Esophagus (tissue), 2 donors: ENCODE results near the gene QRFP. TPM values are rescaled to one million over a fixed set of nuclear protein-coding genes. Genes with fewer than 3 reads are reported as not detected.
"Not testable (repeated sequence)": the region's sequence is repeated elsewhere in the genome, so short reads cannot be mapped to it uniquely, and the experiment has no call there.

Source experiments
- H3K27ac ChIP-seq, 2 donors: one replicate each; pipeline ENCODE4 v1.5.1; 2013; ENCODE audit warnings: low read depth in 2 of 2, mild to moderate bottlenecking in 2 of 2, inconsistent platforms in 1 of 2, low read length in 1 of 2, moderate library complexity in 1 of 2
- H3K27me3 ChIP-seq, 2 donors: one replicate each; pipeline ENCODE4 v1.6.1; 2013; ENCODE audit warnings: low read length in 2 of 2, control low read depth in 1 of 2, mild to moderate bottlenecking in 1 of 2; ENCODE audit not compliant: insufficient read depth in 2 of 2, control insufficient read depth in 1 of 2
- H3K36me3 ChIP-seq, 2 donors: one replicate each; pipeline ENCODE4 v1.6.1; 2013; ENCODE audit warnings: low read length in 1 of 2; ENCODE audit not compliant: control insufficient read depth in 2 of 2, insufficient read depth in 2 of 2
- H3K4me1 ChIP-seq, 2 donors: one replicate each; pipeline ENCODE4 v1.6.1; 2013; ENCODE audit warnings: low read length in 1 of 2; ENCODE audit not compliant: control insufficient read depth in 2 of 2, insufficient read depth in 2 of 2
- H3K4me3 ChIP-seq, 2 donors: one replicate each; pipeline ENCODE4 v1.5.1; 2013; ENCODE audit warnings: low read length in 2 of 2, mild to moderate bottlenecking in 2 of 2, low read depth in 1 of 2, moderate library complexity in 1 of 2
- H3K9me3 ChIP-seq, 2 donors: one replicate each; pipeline ENCODE4 v1.6.1; 2013; ENCODE audit warnings: mild to moderate bottlenecking in 2 of 2, low read depth in 1 of 2, low read length in 1 of 2, moderate library complexity in 1 of 2; ENCODE audit not compliant: control insufficient read depth in 2 of 2, insufficient read depth in 1 of 2
- WGBS, 2 donors: extraction: QIAGEN DNeasy Blood & Tissue Kit; methylation state at CpG; one replicate each; pipeline ENCODE4 v1.1.7; 2013; 5-methylcytosine and 5-hydroxymethylcytosine counted together
- polyA plus RNA-seq, 2 donors: library from polyadenylated mRNA; stranded (reverse); fragments of 200-250 nt; gene quantifications; one replicate each; pipeline ENCODE4 v1.2.3, GENCODE V29; 2013
- donor health status: healthy with polysubstance abuse.
- donor health status: Bipolar disorder and iron deficiency.

Gene QRFP
- polyA plus RNA-seq, 2 donors = 0.08 to 0.16 TPM

- Histone ChIP-seq H3K4me1 (peaks cover 0 to 2% of the 10 kb centered on the region in 2 donors), H3K27ac (no peak overlapping the region), H3K36me3 (no peaks in the 10 kb centered on the region), H3K4me3 (no peak overlapping the region), H3K27me3 (no peaks in the 10 kb centered on the region), H3K9me3 (no peaks in the 10 kb centered on the region)
- 86 to 89% methylated on average over 26 of the region's 26 CpGs for WGBS, 2 donors
These were observed 14.8 kb upstream of the QRFP start for GRCh38 chr9:130911254-130912049.

GRCh38 chr9:130910670-130911069, 14.1 kb upstream of the QRFP start:
- 50 to 60% methylated on average over 1 of the region's 1 CpG for WGBS, 2 donors
- not testable (repeated sequence) for H3K36me3 ChIP-seq, H3K9me3 ChIP-seq, H3K4me3 ChIP-seq, H3K27ac ChIP-seq, H3K27me3 ChIP-seq, H3K4me1 ChIP-seq

- H3K4me3 ChIP-seq, H3K4me1 ChIP-seq, H3K9me3 ChIP-seq, H3K27ac ChIP-seq, H3K36me3 ChIP-seq, H3K27me3 ChIP-seq: not testable (repeated sequence)
- WGBS, 2 donors = 88 to 91% methylated on average over 17 to 27 of the region's 27 CpGs
These were observed 13.4 kb upstream of the QRFP start for GRCh38 chr9:130910041-130910440.

DNA sequence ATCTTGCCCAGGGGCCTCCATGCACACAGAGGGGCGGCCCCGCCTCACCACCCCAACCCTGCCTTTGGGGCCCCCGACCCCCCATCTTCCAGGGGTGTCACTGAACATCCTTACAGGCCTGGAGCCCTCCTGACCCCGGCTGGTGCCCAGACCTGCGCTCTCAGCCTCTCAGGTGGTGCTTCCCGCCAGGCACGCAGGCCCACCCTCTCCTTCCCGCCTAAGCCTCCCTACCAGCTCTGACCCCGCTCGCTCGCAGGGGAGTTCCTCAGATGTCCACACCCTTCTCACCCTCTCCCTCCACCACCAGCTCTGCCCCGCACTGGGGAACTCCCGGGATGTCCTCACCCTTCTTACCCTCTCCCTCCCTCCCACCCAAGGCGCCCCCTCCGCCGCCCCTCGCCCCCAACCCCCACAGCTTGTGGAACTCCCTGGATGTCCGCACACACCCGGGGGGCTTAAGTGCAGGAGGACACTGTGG, 12.3 kb upstream of the QRFP start:
- no peaks in the 10 kb centered on the region for H3K36me3 ChIP-seq
- H3K4me1 ChIP-seq = peaks cover 0 to 2% of the 10 kb centered on the region in 2 donors
- H3K9me3 ChIP-seq = no peaks in the 10 kb centered on the region
- H3K4me3 ChIP-seq = no peak overlapping the region
- no peaks in the 10 kb centered on the region for H3K27me3 ChIP-seq
- 78 to 84% methylated on average over 17 to 19 of the region's 19 CpGs for WGBS, 2 donors
- no peak overlapping the region for H3K27ac ChIP-seq

- H3K27me3 ChIP-seq = no peaks in the 10 kb centered on the region
- H3K9me3 ChIP-seq = no peaks in the 10 kb centered on the region
- 61 to 64% methylated on average over 21 to 22 of the region's 22 CpGs for WGBS, 2 donors
- H3K36me3 ChIP-seq = no peaks in the 10 kb centered on the region
- H3K27ac ChIP-seq = no peak overlapping the region
- H3K4me3 ChIP-seq = no peak overlapping the region
- peaks cover 0 to 2% of the 10 kb centered on the region in 2 donors for H3K4me1 ChIP-seq
These were observed 11.7 kb upstream of the QRFP start for GRCh38 chr9:130908146-130908877.

- H3K4me1 ChIP-seq = peaks cover 0 to 2% of the 10 kb centered on the region in 2 donors
- no peaks in the 10 kb centered on the region for H3K36me3 ChIP-seq
- no peaks in the 10 kb centered on the region for H3K27me3 ChIP-seq
- whole genome bisulfite sequencing, 2 donors = 77 to 78% methylated on average over 20 to 21 of the region's 21 CpGs
- no peak overlapping the region for H3K27ac ChIP-seq
- H3K9me3 ChIP-seq = no peaks in the 10 kb centered on the region
- no peak overlapping the region for H3K4me3 ChIP-seq
These were observed 10.3 kb upstream of the QRFP start for GRCh38 chr9:130906735-130907416.

DNA sequence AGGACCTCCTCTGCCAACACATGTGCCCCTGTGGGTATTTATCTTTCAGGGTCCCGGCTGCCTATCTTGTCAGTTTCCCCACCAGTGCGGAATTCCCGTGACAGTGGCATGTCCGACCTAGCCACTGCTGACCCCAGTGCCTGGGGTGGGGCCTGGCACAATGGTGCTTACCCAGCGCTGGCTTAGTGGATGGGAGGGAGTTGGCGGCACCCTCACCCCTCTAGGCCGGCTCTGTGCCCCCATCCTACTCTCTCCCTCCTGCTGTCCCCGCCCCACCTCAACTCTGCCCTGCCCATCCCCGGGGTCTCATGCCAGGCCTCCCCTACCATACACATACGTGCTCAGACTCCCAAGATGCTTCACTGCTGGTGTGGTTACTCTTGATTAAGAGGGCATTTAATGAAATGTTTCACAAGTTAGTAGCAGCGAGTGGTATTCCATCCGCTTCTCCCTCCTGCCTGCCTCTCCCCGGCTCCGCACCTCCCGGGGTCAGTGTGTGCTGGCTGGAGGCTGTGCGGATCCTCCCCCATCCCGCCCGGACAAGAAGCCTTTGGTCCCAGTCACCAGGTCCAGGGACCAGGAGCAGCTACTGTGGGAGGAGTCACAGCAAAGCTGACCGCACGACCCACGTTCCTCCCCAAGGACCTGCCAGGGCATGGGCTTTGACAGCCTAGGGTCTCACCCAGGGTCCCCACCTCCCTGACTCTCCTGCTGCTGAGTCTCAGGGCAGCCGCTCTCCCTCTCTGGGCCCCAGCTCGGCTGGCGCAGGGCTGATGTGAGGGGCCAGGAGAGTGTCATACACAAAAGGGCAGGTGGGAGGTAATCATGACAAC, 9.5 kb upstream of the QRFP start:
- no peaks in the 10 kb centered on the region for H3K9me3 ChIP-seq
- no peaks in the 10 kb centered on the region for H3K4me1 ChIP-seq
- H3K27me3 ChIP-seq = no peaks in the 10 kb centered on the region
- H3K27ac ChIP-seq = no peak overlapping the region
- no peaks in the 10 kb centered on the region for H3K36me3 ChIP-seq
- 78 to 80% methylated on average over 24 of the region's 24 CpGs for WGBS, 2 donors
- no peak overlapping the region for H3K4me3 ChIP-seq

DNA sequence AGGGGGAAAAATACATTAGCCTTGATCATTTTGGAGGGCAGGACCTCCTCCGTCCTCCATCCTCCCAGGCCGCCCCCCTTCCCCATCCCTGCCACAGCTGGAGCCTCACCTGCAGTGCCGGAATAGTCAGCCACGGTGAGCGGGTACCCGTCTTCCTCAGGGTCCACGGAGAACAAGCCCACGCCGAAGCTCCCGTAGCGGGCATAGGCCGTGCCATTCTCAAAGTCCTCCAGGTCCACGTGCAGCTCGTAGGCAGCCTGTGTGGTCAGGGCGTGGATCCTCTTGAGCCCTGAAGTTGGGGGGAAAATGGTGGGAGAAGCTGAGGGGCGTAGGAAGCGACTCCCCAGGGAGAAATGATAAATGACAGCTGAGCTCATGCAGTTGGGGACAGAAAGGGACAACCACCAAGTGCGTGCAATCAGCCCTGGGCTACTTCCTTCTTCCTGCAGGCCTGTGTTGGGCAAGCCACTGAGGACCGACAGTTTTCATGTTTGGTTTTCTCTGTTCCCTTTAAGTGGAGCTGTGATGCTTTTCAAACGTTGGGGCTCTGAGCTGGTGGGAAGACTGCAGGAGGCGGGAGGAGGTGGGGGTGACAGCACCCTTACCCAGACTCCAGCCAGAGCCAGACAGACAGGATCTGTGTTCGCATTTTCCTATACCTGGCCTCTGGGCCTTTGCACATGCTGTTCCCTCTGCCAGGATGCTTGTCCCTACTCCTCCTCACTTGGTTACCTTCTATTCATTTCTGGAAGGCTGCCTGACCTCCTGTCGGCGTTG, 8.7 kb upstream of the QRFP start:
- H3K36me3 ChIP-seq = no peaks in the 10 kb centered on the region
- no peak overlapping the region for H3K4me3 ChIP-seq
- WGBS, 2 donors = 88 to 91% methylated on average over 24 of the region's 24 CpGs
- H3K4me1 ChIP-seq = no peaks in the 10 kb centered on the region
- no peak overlapping the region for H3K27ac ChIP-seq
- no peaks in the 10 kb centered on the region for H3K9me3 ChIP-seq
- H3K27me3 ChIP-seq = no peaks in the 10 kb centered on the region
